AG08395 (cell line): ENCODE data around the gene PRMT9.

Experiments used
- DNase-seq: peaks from one replicate; pipeline ENCODE4 v3.0.0; 2012; ENCODE audit warnings: mixed read lengths, low spot score

PRMT9 gene

DNA sequence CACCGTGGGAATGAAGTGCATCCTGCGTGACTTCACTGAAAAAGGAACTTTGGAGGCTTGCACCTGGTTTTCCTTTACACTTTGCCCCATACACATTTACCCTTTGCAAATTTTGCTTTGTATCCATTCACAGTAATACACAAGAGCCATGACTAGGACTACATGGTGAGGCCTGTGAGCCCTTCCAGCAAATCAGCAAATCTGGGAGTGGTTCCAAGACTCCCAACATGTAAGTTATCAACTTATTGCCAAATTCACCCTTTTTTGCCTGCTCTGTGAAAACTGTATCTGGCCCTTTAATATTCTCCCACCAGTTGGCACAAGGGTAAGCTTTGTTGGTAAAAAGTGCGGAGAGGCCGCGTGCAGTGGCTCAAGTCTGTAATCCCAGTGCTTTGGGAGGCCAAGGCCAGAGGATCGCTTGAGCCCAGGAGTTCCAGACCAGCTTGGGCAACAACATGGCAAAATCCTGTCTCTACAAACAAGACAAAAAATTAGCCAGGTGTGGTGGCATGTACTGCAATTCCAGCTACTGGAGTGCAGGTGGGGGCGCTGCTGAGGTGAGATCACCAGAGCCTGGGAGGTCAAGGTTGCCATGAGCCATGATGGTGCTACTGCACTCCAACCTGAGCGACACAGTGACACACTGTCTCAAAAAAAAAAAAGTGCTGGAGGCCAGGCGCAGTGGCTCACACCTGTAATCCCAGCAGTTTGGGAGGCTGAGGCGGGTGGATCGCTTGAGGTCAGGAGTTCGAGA is 5.0 kb downstream of the PRMT9 start:
- no peak for DNase-seq

DNA sequence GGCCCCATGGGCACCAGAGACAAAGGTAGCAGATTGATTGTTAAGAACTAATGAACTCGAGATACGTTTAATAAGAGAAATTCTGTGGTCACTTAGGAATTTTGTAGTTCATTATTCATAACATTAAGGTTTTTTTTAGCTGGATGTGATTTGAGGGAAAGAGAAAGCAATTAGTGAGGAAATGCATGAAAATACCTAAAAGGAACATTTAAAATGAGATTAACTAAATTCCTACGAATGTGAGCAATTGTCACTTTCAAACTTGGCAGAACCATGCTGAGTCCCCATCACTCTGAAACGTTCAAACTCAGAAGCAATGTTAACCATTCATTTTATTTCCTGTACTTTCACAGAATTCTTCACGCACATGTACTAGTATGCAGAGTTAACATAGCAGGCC is 5.9 kb downstream of the PRMT9 start:
- DNase-seq = no peak

DNA sequence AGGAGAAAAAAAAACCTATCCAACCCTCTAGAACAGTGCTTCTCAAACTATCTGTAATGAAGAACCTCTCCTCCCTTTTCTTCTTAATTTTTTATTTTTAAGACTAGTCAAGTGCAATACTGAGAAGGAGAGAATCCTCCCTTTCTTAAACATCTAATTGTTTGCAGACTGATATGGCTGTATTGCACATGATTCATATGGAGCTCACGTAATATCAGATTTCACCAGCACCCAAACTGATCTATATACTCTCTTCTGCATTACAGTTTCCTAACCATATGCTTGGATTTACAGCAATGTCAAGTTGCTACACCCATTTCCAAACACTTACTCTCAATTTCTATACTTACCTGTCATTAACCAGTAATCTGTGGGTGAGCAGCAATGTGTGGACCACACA is 9.5 kb downstream of the PRMT9 start:
- no peak for DNase-seq

DNA sequence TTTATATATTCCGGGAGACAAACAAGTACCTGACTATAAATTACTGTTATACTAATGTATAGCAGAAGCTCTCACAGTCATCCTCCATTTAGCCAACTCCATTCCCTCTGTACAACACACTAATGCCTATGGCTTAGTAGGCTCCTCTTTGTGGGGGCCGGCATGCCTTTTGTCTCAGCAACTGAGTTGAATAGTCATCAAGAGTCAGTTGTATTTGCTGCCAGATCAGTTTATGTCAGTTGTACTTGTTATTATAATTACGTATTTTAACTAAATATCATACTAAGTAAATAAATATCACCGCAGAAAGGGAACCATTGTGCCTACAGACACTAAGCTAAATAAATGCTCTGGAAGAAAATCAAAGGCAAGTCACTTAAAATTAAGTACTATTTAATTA is 9.9 kb downstream of the PRMT9 start:
- no peak for DNase-seq

DNA sequence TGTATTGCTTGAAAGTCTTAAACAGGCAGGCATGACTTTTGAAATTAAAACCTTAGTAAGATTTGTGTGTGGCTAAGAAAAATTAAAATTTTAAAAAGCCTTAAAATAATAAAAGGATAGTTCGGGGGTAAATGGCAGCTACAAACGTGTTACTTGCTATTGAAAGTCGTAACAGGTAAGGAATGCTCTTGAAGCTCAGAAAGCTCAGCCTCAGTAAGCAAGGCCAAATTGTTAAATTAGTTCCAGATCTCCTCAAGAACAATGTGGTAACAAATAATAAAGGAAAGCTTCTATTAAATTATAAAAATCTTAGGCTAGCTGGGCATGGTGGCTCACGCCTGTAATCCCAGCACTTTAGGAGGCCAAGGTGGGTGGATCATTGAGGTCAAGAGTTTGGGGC is 25.5 kb downstream of the PRMT9 start:
- DNase-seq = no peak

DNA sequence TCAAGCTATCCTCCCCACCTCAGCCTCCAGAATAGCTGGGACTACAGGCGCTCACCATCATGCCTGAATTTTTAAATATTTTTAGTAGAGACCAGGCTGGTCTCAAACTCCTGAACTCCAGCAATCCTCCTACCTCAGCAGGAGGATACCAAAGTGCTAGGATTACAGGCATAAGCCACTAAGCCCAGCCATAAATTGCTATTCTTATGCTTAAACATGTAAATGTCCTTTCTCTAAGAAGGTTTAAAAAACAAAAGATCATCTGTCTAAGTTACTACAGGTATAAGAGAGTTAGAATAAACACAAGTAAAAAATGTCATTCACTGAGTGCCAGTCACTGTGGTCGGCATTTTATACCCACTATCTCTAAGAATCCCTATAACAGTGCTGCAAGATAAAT is 28.3 kb downstream of the PRMT9 start:
- DNase-seq = no peak

DNA sequence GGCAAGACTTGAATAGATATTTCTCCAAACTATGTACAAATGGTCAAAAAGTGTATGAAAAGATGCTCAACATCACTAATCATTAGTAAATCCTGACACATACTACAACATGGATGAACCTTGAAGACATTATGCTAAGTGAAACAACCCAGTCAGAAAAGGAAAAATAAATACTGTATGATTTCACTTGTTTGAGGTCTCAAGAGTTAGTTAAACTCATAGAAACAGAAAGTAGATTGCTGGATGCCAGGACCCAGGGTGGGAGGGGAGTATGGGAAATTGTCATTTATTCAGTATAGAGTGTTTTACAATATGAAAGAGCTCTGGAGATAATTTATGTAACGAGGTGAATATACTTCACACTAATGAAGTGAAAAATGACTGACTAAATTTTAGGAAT is 32.4 kb downstream of the PRMT9 start:
- DNase-seq = no peak

DNA sequence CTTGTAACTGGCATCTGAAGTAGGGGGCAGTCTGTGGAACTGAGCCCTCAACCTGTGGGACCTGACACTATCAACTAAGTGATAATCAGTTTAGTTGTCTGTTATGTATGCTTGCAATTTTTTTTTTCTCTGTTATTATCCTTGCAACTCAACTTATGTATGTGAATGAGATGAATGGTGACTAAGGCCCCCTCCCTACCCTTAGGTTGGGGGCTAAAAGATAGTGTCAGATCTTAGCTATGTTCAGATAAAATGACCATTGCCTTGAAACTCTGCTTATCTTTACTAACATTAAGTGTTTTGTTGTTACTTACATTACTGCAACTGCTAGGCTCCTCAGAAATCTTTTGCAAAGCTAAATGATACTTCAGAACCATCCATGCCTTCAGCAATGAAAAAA is 35.3 kb downstream of the PRMT9 start:
- DNase-seq = no peak

DNA sequence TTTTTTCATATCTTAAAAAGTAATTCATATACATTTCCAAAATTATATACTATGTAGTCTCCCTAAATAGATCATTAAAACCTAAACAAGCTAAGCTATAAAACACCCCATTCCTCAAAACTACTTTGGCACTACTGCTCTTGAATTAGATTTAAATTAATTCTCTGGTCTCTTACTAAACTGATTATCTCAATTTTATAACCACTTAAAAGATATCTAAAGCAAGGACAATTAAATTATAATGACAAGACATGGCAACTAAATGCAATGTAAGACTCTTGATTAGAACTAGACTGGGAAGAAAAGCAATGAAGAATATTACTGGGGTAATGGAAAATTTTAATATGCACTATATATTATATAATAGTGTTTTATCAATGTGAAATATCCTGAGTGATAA is 38.9 kb downstream of the PRMT9 start:
- DNase-seq = no peak

DNA sequence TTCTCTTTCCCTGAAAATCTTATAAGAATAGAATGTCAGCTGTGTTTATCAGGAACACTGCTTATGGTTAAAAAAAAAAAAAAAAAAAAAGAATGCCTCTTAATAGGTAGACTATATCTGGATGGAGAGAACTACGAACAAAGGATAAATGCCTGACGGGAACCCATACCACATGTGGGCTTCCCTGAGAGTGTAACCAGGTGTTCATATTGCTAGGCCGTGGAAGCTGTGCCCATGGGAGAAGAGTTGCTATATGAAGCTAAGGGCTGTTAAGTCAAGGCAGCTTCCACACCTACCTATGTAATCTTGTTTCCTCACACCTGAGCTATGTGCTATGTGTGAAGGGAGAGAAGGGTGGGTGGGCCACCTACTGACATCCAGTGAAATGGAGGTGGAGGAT is 39.5 kb downstream of the PRMT9 start:
- no peak for DNase-seq

DNA sequence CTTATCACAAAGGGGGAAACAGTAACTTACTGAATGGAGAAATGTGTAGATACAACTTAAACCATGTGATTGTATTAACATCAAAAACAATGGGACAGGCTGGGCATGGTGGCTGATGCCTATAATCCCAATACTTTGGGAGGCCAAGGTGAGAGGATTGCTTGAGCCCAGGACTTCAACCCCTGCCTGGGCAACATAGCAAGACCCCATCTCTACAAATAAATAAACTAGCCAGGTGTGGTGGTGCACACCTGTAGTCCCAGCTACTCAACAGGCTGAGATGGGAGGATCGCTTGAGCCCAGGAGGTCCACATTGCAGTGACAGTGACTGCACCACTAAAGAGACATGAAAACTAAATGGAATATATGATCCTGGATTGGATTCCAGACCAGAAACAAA is 40.3 kb downstream of the PRMT9 start:
- DNase-seq = no peak

DNA sequence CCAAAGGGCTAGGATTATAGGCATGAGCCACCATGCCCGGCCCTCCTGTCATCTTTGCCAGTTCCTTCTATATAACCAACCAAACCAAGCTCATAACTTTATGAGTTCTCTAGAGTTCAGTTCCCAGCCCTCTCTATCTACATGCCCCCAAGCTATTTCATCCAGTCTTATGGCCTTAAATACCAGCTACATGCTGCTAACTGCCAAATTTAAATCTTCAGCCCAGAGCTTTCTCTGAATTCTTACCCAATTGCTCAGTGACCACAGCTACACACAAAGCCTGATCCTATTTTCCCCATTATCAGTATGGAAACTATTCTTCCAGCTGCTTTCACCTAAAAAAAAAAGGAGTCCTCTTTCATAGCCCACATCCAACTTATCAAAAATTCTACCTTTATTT is 43.6 kb downstream of the PRMT9 start:
- DNase-seq = peak; percentile 3

DNA sequence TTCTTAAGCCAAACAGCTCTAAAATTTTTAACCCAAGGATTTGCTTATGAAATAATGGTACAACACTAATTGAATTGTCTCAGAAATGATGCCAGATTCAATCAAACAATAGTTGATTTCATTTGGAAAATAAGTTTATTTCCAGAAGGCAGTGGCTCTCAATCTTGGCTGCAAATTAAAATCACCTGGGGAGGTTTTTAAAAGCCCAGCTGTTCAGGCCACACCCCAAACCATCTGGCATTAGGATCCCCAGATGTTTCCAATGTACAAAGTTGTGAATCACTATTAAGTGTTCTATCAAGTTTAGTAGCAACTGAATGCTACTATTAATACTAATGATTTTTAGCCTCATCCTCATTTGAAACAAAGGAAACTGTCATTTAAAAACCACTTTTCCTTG is 44.6 kb downstream of the PRMT9 start:
- DNase-seq = peak; percentile 3

DNA sequence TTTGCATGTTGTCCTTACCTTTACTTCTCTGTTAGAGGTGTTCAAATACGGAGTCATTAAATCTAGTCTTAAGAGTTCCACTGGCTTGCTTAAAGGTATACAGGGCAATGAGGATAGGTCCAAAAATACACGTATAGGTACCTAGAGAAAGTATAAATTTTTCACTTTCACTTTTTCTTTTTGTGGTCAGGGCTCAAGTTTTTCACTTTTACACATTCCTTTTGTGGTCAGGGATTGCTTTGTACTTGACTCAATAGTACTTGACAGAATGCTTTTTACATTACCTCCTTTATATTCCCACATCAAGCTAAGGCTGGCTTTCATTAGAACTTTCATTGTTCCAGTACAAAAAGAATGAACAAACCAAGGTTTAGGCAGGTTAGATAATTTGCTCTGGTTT is 45.0 kb downstream of the PRMT9 start:
- no peak for DNase-seq

DNA sequence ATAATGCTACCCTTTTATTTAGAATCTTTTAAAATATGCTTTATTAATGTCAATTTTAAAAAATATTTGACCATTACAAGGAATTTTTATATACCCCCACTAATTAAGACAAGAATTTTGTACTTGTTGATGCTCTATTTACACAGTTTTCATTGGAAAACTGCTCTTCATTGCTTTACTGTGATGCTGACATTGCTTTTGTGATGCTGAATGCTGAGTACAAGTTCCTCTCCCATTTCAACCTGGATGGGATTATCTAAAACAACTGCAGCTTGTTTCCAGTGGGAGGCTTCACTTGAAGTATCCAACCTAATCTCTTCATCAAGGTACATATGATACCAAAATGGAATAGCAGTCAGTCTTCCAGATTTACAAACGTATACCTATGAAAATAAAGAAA is 45.6 kb downstream of the PRMT9 start:
- no peak for DNase-seq

DNA sequence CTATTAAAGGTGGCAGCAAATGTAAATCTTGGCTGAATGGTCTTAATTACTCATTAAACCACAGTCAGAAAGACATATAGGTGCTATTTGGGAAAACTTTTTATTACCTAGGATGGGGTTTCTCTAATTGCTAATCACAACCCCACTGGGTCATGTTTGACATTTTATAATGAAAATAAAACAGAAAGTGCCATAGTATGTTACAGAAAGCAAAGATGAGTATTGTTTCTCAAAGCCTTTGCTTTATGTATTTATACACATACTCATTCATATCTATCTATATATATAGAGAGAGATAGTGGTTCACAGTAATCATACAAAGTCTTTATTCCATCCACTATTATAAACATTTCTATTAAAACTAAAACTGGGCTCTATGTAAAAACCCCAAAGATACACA is 48.6 kb downstream of the PRMT9 start:
- no peak for DNase-seq

DNA sequence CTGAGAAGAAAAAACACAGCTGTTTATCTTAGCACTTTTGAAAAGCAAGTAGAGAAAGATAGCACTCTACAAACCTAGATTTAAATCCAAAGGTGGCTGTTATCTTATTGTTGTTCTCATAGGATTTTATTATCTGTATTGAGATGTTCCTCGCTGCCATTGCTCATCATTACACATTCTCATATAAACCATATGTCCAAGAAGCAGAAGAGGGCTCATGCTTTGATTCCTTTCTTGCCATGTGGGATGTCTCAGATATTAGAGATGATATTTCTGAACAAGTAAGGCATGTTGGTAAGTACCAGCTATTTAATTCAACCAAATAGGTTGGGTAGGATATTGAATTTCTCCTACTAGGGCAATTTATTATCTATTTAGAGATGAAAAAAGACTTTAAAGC is 50.3 kb downstream of the PRMT9 start:
- DNase-seq = no peak

DNA sequence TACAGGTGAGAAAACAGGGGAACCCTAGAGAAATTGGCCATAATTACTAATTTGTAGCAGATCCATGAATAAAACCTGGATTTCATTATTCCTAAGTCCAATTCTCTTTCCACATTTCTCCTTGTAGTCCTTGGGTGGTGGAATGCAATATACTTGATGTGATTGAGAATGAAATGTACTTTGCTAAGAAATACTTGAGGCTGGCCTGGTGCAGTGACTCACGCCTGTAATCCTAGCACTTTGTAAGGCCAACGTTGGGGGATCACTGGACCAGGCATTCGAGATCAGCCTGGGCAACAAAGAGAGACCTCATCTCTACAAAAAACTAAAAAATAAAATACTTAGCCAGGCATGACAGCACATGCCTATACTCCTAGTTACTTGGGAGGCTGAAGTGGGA is 50.9 kb downstream of the PRMT9 start:
- DNase-seq = no peak

DNA sequence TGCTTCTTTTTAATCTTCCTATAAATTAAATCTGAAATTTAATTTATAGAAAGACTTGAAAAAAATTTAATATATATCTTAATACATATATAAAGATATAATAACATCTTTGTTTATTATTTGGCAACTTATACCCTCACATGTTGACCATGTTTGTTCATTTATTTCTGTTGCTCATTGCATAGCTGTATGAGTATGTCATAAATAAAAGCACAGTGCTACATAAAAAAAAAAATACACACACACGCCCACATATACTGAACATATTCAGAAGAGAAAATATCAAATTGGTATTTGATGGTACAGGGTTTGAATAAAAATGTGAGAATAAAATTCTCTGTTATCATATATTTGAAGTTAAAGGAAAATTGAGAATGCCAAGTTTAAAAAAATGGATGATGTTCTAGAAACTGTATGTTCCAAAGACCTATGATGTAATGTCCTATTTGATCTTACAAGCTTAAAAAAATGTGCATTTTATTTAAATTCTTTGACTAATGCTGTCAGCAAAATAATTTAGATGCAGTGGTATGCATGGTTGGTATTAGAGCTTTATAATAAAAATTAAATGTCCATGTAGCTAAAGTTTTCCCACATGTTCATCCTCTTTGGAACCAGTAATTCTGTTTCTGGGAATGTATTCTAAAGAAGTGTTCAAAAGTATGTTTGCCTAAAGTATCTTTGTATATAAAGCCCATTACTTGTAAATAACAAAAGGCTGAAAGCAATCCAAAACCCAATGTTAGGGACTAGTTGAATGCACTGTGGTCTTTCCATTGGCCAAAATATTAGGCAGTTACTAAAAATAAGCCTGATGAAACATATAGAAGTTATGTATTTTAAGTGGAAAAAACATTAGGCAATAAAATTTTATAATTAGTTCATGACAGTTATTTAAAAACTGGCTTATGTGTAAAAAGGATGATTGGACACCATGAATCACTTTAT is 53.9 kb downstream of the PRMT9 start:
- no peak for DNase-seq

DNA sequence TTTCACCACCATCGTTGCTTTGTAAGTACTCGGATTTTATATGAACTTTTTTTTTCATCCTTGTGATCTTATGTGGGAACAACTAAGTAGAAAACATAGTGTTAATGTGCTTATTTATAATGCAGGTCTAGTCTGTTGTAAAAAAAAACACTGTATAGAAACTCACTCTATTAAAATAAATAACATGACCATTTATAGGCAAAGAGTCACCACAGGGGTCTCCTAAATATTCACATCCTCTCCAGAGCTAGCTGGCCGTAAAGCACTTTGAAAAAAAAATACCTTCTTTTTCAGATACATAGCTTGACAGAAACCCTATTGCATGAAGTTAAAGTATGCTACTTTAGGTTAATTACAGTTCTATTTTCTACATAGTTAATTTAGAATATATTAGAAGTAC is 55.5 kb downstream of the PRMT9 start:
- DNase-seq = no peak

DNA sequence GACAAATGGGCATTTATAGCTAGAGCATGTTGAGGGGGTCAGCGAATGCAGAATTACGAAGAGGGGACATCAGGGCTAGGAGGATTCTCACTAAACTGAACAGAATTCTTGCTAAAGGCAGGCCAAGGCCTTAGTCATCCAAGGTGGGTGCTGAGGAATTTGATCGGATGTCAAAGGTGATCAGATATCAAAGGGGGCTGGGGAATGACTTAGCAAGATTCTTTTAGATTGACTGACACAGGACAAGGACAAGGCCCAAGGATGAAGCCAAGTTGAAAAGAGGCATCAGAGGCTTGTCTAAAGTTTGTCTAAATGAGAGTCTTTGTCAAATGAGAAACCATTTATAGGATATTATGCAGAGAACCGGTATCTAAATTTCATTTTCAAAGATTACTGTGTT is 57.1 kb downstream of the PRMT9 start:
- no peak for DNase-seq

DNA sequence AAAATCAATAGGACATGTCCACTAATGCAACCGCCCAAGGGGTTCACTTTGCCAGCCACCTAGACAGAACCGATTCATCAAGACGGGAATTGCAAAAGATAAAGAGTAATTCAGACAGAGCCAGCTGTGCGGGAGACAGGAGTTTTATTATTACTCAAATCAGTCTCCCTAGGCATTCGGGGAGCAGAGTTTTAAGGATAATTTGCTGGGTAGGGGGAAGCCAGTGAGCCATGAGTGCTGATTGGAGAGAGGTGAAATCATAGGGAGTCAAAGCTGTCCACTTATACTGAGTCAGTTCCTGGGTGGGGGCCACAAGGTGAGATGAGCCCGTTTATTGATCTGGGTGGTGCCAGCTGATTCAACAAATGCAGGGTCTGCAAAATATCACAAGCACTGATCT is 58.2 kb downstream of the PRMT9 start:
- no peak for DNase-seq

DNA sequence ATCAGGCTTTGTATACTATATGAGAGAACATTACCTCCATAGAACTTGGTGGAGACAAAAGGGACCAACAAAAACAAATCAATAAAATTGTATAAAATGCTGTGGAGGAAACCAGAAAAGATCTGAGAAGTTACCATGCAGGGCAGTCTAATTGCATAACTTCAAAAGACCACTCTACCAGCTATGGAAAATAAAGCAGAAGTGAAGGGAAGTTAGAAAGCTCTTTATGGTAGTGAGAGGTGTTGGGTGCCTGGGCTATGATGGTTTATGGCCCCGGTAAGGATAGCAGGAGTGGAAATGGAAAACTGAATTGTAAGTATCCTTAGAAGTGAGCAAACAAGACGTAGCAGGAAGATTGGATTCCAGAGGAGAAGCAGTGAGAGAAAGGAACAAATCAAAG is 63.6 kb downstream of the PRMT9 start:
- DNase-seq = no peak
